ENCODE results near the gene TRMU.
A peak's percentile ranks its signal among the peaks of the same experiment; 100 is the strongest.

Gene TRMU

GRCh38 chr22:46382524-46382923 is 47.0 kb downstream of the TRMU start:
- Histone ChIP-seq H3K27ac (ENCODE audit: low read depth, low read length) (no peak overlapping the region), H3K4me3 (ENCODE audit: low read depth in 1 of 2, low read length in 2 of 2) (no peak overlapping the region), H3K27me3 (ENCODE audit: control insufficient read depth in 1 of 2, insufficient read depth in 2 of 2, low read length in 2 of 2) (no peaks in the 10 kb centered on the region), H3K9ac (ENCODE audit: low read depth in 1 of 2, low read length in 2 of 2) (no peak overlapping the region), H3K36me3 (ENCODE audit: control insufficient read depth in 1 of 2, insufficient read depth in 2 of 2, low read length in 2 of 2) (no peaks in the 10 kb centered on the region), H3K4me1 (ENCODE audit: control insufficient read depth in 1 of 2, insufficient read depth in 2 of 2, low read length in 2 of 2) (peaks cover 19 to 26% of the 10 kb centered on the region in 2 donors), H3K9me3 (ENCODE audit: control insufficient read depth in 1 of 2, low read length in 2 of 2) (no peaks in the 10 kb centered on the region)

- Histone ChIP-seq H3K9ac (ENCODE audit: low read depth in 1 of 2, low read length in 2 of 2) (no peak overlapping the region), H3K36me3 (ENCODE audit: control insufficient read depth in 1 of 2, insufficient read depth in 2 of 2, low read length in 2 of 2) (no peaks in the 10 kb centered on the region), H3K4me1 (ENCODE audit: control insufficient read depth in 1 of 2, insufficient read depth in 2 of 2, low read length in 2 of 2) (peaks cover 0 to 4% of the 10 kb centered on the region in 2 donors), H3K27ac (ENCODE audit: low read depth, low read length) (no peak overlapping the region), H3K9me3 (ENCODE audit: control insufficient read depth in 1 of 2, low read length in 2 of 2) (no peaks in the 10 kb centered on the region), H3K27me3 (ENCODE audit: control insufficient read depth in 1 of 2, insufficient read depth in 2 of 2, low read length in 2 of 2) (no peaks in the 10 kb centered on the region), H3K4me3 (ENCODE audit: low read depth in 1 of 2, low read length in 2 of 2) (no peak overlapping the region)
Observed at GRCh38 chr22:46386312-46386711, 50.8 kb downstream of the TRMU start.

DNA sequence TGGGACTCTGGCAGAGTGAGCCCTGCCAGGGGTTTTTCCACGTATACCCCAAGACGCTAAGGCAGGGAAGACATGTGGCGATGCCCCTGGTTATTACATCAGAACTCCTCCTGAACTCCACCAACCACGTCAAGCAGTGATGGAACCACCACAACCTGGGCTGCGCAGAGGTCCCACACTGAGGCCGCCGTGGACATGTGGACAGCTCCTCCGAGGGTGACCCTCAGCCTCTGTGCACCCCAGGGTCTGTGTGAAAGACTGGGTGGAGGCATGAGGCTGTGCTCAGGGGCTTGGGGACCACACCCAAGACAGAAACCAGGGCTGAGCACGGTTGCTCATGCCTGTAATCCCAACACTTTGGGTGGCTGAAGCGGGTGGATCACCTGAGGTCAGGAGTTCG is 52.2 kb downstream of the TRMU start:
- no peaks in the 10 kb centered on the region for H3K36me3 ChIP-seq (ENCODE audit: control insufficient read depth in 1 of 2, insufficient read depth in 2 of 2, low read length in 2 of 2)
- no peaks in the 10 kb centered on the region for H3K27me3 ChIP-seq (ENCODE audit: control insufficient read depth in 1 of 2, insufficient read depth in 2 of 2, low read length in 2 of 2)
- H3K4me1 ChIP-seq (ENCODE audit: control insufficient read depth in 1 of 2, insufficient read depth in 2 of 2, low read length in 2 of 2), result peaks cover 0 to 5% of the 10 kb centered on the region in 2 donors
- H3K27ac ChIP-seq (ENCODE audit: low read depth, low read length), result no peak overlapping the region
- no peak overlapping the region for H3K4me3 ChIP-seq (ENCODE audit: low read depth in 1 of 2, low read length in 2 of 2)
- no peaks in the 10 kb centered on the region for H3K9me3 ChIP-seq (ENCODE audit: control insufficient read depth in 1 of 2, low read length in 2 of 2)
- no peak overlapping the region for H3K9ac ChIP-seq (ENCODE audit: low read depth in 1 of 2, low read length in 2 of 2)

DNA sequence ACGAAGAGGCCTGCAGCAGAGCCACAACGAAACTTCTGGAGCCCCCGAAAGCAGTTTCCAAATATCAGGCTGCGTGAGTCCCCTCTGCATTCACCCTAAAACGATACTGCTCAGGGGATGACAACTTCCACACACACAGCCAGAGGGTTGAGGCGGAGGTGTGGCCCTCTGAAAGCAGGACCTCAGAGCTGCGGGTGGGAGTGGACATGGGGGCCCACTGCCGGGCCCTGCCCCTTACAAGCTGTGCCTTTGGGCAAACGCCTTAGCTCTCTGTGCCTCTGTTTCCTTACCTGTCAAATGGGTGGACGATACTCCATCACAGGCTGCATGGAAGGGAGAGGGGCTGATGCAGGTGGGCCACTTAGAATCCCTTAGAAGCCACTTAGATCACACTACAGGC is 53.1 kb downstream of the TRMU start:
- Histone ChIP-seq H3K36me3 (ENCODE audit: control insufficient read depth in 1 of 2, insufficient read depth in 2 of 2, low read length in 2 of 2) (no peaks in the 10 kb centered on the region), H3K4me1 (ENCODE audit: control insufficient read depth in 1 of 2, insufficient read depth in 2 of 2, low read length in 2 of 2) (peaks cover 0 to 5% of the 10 kb centered on the region in 2 donors), H3K4me3 (ENCODE audit: low read depth in 1 of 2, low read length in 2 of 2) (no peak overlapping the region), H3K27me3 (ENCODE audit: control insufficient read depth in 1 of 2, insufficient read depth in 2 of 2, low read length in 2 of 2) (no peaks in the 10 kb centered on the region), H3K27ac (ENCODE audit: low read depth, low read length) (no peak overlapping the region), H3K9me3 (ENCODE audit: control insufficient read depth in 1 of 2, low read length in 2 of 2) (no peaks in the 10 kb centered on the region), H3K9ac (ENCODE audit: low read depth in 1 of 2, low read length in 2 of 2) (no peak overlapping the region)

- Histone ChIP-seq H3K9me3 (ENCODE audit: control insufficient read depth in 1 of 2, low read length in 2 of 2) (no peaks in the 10 kb centered on the region), H3K36me3 (ENCODE audit: control insufficient read depth in 1 of 2, insufficient read depth in 2 of 2, low read length in 2 of 2) (no peaks in the 10 kb centered on the region), H3K27me3 (ENCODE audit: control insufficient read depth in 1 of 2, insufficient read depth in 2 of 2, low read length in 2 of 2) (no peaks in the 10 kb centered on the region), H3K9ac (ENCODE audit: low read depth in 1 of 2, low read length in 2 of 2) (no peak overlapping the region), H3K27ac (ENCODE audit: low read depth, low read length) (no peak overlapping the region), H3K4me3 (ENCODE audit: low read depth in 1 of 2, low read length in 2 of 2) (no peak overlapping the region), H3K4me1 (ENCODE audit: control insufficient read depth in 1 of 2, insufficient read depth in 2 of 2, low read length in 2 of 2) (peaks cover 0 to 5% of the 10 kb centered on the region in 2 donors)
Observed at GRCh38 chr22:46389081-46389480, 53.6 kb downstream of the TRMU start.

DNA sequence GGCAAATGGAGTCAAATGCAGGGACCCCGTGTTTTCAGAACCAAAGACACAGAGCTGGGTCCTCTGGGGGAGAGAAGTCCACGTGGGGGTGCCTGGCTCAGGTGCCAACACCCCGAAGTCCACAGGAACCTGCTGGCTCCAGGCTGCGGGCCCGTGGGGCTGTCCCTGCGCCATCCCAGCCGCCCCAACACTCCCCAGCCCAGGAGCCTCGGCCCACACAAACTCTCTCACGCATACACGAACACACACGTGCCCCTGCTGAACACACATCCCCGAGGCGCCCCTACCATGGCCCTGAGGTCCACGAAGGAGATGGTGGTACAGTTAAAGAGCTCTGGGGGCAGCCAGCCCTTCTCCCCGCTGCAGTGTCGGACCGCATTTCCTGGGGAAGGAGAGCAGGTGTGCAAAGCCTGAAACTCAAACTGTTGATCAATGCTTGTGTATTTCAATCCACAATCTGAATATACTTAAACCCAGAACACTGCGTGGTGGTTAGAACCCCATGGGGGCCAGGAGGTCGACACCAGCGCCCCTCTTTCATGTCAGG is 54.7 kb downstream of the TRMU start:
- Histone ChIP-seq H3K9me3 (ENCODE audit: control insufficient read depth in 1 of 2, low read length in 2 of 2) (no peaks in the 10 kb centered on the region), H3K36me3 (ENCODE audit: control insufficient read depth in 1 of 2, insufficient read depth in 2 of 2, low read length in 2 of 2) (no peaks in the 10 kb centered on the region), H3K4me1 (ENCODE audit: control insufficient read depth in 1 of 2, insufficient read depth in 2 of 2, low read length in 2 of 2) (peaks cover 0 to 5% of the 10 kb centered on the region in 2 donors), H3K27ac (ENCODE audit: low read depth, low read length) (no peak overlapping the region), H3K27me3 (ENCODE audit: control insufficient read depth in 1 of 2, insufficient read depth in 2 of 2, low read length in 2 of 2) (no peaks in the 10 kb centered on the region), H3K4me3 (ENCODE audit: low read depth in 1 of 2, low read length in 2 of 2) (no peak overlapping the region), H3K9ac (ENCODE audit: low read depth in 1 of 2, low read length in 2 of 2) (peak overlapping the region in 1 of 2 donors; percentile 72)

DNA sequence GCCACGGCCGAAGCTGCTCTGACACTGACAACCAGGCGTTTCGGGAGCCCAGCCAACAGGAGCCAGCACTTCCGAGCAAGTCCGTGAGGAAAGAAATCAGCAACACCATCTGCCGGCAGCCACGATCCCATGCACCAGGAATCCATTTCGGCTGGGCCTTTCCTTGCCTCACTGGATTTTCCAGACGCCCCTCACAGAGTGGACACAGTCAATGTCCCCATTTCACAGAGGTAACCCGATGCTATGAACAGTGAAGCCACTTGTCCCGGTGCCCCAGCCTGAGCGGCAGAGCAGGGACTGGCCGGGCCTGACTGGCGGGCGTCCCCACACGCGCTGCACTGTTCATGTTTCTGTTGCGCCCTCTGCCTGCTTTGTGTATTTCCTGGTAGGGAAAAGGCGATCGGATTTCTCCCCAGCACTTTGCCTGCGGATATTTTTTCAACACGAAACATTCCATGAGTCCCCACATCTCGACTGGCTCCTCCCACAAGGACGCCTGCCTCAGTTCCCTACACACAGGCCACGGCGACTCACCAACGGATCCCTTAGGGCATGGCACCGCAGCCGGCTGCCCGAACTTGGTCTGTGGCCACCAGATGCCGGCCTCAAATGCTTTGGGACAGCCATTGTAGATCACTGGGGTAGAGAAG is 55.3 kb downstream of the TRMU start:
- Histone ChIP-seq H3K9me3 (ENCODE audit: control insufficient read depth in 1 of 2, low read length in 2 of 2) (no peaks in the 10 kb centered on the region), H3K4me1 (ENCODE audit: control insufficient read depth in 1 of 2, insufficient read depth in 2 of 2, low read length in 2 of 2) (peaks cover 0 to 5% of the 10 kb centered on the region in 2 donors), H3K36me3 (ENCODE audit: control insufficient read depth in 1 of 2, insufficient read depth in 2 of 2, low read length in 2 of 2) (no peaks in the 10 kb centered on the region), H3K4me3 (ENCODE audit: low read depth in 1 of 2, low read length in 2 of 2) (peak overlapping the region in 1 of 2 donors; percentile 57), H3K27me3 (ENCODE audit: control insufficient read depth in 1 of 2, insufficient read depth in 2 of 2, low read length in 2 of 2) (no peaks in the 10 kb centered on the region), H3K27ac (ENCODE audit: low read depth, low read length) (no peak overlapping the region), H3K9ac (ENCODE audit: low read depth in 1 of 2, low read length in 2 of 2) (peak overlapping the region in 1 of 2 donors; percentile 72)

DNA sequence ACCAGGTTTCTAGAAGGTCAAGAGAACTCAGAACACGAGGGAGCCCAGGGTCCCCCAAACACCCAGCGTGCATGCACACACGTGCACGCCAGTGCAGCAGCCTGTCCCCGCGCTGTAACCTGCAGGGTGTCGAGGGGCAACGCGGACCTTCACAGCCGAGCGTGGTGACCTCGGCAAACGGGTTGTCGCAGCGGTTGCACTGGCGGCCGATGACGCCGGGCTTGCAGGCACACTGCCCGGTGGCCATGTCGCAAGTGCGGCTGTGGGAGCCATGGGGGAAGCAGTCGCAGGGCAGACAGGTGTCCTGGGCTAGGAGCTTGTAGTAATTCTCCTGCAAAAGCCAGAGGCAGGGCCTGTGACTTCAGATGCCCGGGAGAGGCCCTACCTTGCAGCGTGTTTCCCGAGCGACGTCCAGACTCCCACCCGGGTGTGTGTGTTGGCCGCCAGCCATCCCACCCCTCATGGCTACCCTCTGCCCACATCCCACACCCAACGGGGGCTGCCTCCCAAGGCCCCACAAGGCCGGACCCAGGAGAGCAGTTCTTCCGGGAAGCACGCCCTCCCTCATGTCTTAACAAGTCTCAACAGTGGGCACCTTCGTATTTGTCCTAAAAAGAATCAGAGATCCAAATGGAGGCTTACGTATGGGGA is 56.1 kb downstream of the TRMU start:
- H3K36me3 ChIP-seq (ENCODE audit: control insufficient read depth in 1 of 2, insufficient read depth in 2 of 2, low read length in 2 of 2), result no peaks in the 10 kb centered on the region
- H3K9ac ChIP-seq (ENCODE audit: low read depth in 1 of 2, low read length in 2 of 2), result no peak overlapping the region
- H3K27me3 ChIP-seq (ENCODE audit: control insufficient read depth in 1 of 2, insufficient read depth in 2 of 2, low read length in 2 of 2), result no peaks in the 10 kb centered on the region
- no peak overlapping the region for H3K27ac ChIP-seq (ENCODE audit: low read depth, low read length)
- H3K9me3 ChIP-seq (ENCODE audit: control insufficient read depth in 1 of 2, low read length in 2 of 2), result no peaks in the 10 kb centered on the region
- peaks cover 0 to 5% of the 10 kb centered on the region in 2 donors for H3K4me1 ChIP-seq (ENCODE audit: control insufficient read depth in 1 of 2, insufficient read depth in 2 of 2, low read length in 2 of 2)
- H3K4me3 ChIP-seq (ENCODE audit: low read depth in 1 of 2, low read length in 2 of 2), result no peak overlapping the region

- Histone ChIP-seq H3K27ac (ENCODE audit: low read depth, low read length) (no peak overlapping the region), H3K27me3 (ENCODE audit: control insufficient read depth in 1 of 2, insufficient read depth in 2 of 2, low read length in 2 of 2) (no peaks in the 10 kb centered on the region), H3K4me1 (ENCODE audit: control insufficient read depth in 1 of 2, insufficient read depth in 2 of 2, low read length in 2 of 2) (peaks cover 0 to 5% of the 10 kb centered on the region in 2 donors), H3K4me3 (ENCODE audit: low read depth in 1 of 2, low read length in 2 of 2) (no peak overlapping the region), H3K36me3 (ENCODE audit: control insufficient read depth in 1 of 2, insufficient read depth in 2 of 2, low read length in 2 of 2) (no peaks in the 10 kb centered on the region), H3K9me3 (ENCODE audit: control insufficient read depth in 1 of 2, low read length in 2 of 2) (no peaks in the 10 kb centered on the region), H3K9ac (ENCODE audit: low read depth in 1 of 2, low read length in 2 of 2) (no peak overlapping the region)
Observed at GRCh38 chr22:46392137-46392844, 56.8 kb downstream of the TRMU start.

DNA sequence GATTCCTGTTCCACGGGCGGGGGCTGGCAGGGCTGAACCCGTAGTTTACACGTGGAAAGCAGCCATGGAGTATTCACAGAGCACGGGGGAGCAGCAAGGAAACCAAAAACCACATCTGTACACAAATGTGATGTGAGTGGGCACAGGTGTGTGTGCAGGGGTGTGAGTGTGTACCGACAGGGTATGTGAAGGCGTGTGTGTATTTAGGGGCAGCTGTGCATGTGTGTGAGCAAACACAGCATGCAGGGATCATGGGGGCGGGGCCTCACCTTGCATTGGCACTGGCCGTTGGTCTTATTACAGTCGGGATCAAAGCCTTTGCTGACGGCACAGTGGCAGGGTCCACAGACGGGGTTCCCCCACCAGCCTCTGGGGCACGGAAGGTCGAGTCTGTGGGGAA is 58.4 kb downstream of the TRMU start:
- H3K27me3 ChIP-seq (ENCODE audit: control insufficient read depth in 1 of 2, insufficient read depth in 2 of 2, low read length in 2 of 2), result no peaks in the 10 kb centered on the region
- H3K36me3 ChIP-seq (ENCODE audit: control insufficient read depth in 1 of 2, insufficient read depth in 2 of 2, low read length in 2 of 2), result no peaks in the 10 kb centered on the region
- H3K27ac ChIP-seq (ENCODE audit: low read depth, low read length), result no peak overlapping the region
- no peak overlapping the region for H3K9ac ChIP-seq (ENCODE audit: low read depth in 1 of 2, low read length in 2 of 2)
- no peak overlapping the region for H3K4me3 ChIP-seq (ENCODE audit: low read depth in 1 of 2, low read length in 2 of 2)
- H3K4me1 ChIP-seq (ENCODE audit: control insufficient read depth in 1 of 2, insufficient read depth in 2 of 2, low read length in 2 of 2), result peaks cover 0 to 5% of the 10 kb centered on the region in 2 donors
- no peaks in the 10 kb centered on the region for H3K9me3 ChIP-seq (ENCODE audit: control insufficient read depth in 1 of 2, low read length in 2 of 2)
